NCI-H2196 treated with DMSO at 0.1 percent for 48 hours (cell line): ENCODE data around the gene MAP7D3.
"Not testable (repeated sequence)": the region's sequence is repeated elsewhere in the genome, so short reads cannot be mapped to it uniquely, and the experiment has no call there.

ENCODE experiments used
- DNase-seq: peaks from one replicate; lab custom pipeline; 2025; ENCODE audit not compliant: unreplicated experiment; lab: John Stamatoyannopoulos, UW

Gene MAP7D3

DNA sequence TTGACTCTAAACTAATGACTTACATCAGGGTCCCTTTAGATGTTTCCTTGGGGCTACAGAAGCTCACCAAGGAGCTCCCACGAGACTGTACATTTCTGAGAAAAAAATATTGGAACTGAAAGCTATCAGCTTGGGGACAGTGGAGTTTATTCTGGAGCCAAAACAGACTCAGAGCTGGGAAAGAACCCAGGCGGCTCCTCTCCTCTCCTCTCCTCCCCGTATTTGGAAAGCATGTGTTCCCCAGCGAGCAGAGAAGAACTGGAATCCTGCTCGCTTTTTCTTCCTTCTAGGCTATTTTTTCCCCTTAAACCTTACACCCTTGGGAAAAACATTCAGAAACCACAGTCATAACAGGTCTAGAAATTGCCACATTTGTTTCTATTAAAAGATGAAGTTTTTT, 4.3 kb upstream of the MAP7D3 start:
- no peak for DNase-seq

GRCh38 chrX:136250191-136251040, 784 bp downstream of the MAP7D3 start:
- DNase-seq: no peak

- DNase-seq: no peak
These were observed 5.0 kb downstream of the MAP7D3 start for GRCh38 chrX:136246201-136246600.

DNA sequence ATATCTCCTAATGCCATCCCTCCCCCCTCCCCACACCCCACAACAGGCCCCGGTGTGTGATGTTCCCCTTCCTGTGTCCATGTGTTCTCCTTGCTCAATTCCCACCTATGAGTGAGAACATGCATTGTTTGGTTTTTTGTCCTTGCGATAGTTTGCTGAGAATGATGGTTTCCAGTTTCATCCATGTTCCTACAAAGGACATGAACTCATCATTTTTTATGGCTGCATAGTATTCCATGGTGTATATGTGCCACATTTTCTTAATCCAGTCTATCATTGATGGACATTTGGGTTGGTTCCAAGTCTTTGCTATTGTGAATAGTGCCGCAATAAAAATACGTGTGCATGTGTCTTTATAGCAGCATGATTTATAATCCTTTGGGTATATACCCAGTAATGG, 13.4 kb downstream of the MAP7D3 start:
- DNase-seq: not testable (repeated sequence)

GRCh38 chrX:136237074-136237473, 14.1 kb downstream of the MAP7D3 start:
- DNase-seq: no peak

DNA sequence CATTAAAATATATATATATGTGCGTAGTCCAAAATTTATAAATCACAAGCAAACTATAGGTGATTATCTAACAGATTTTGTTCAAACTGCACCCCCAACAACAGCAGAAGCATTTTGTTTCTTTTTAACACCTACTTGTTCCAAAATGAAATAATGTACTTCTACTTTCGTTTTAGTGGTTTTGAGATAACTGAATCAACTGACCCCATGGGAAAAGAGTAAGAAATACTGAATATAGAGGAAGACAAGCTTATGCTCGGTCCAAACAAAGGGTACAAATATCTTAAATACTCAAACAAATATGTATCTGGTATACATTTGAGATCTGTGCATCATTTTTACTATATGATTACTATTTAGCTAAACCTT, 22.4 kb downstream of the MAP7D3 start:
- no peak for DNase-seq

- DNase-seq: no peak
These were observed 23.0 kb downstream of the MAP7D3 start for GRCh38 chrX:136227948-136228838.

DNA sequence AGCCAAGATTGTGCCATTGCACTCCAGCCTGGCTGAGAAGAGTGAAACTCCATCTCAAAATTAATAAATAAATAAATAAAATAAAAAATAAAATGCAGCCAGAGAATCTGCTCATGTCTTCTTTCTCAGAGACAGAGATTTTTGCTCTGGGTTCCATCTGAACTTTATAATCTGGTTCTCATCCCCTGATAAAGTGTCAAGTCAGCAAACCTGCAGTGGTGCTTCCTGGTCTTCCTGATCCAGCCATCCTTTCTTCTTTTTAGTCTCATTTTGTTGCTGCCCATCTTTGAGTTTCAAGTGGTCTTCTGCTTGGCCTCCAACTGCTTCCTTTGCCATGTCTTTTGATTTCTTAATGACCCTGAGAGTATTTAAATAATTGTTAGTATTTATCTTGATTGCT, 24.1 kb downstream of the MAP7D3 start:
- no peak for DNase-seq

- DNase-seq: no peak
These were observed 29.2 kb downstream of the MAP7D3 start for GRCh38 chrX:136221851-136222513.

DNA sequence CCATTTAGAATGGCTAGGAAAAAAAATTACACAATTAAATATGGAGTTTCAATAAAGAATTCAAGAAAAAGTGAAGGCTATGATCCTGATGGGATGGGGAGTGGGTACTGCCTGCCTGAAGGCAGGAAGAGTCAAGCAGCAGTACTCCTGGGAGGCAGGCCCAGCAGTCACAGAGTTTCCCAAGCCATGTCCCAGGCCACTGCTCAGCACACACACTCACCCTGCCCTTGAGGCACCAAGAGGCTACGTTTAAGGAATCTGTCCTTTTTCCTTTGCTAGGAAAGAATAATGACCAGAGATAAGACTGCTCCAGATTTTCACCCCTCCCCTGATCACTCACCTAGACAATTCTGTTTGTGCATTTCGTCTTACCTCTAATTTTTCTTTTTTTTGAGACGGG, 30.2 kb downstream of the MAP7D3 start:
- no peak for DNase-seq

DNA sequence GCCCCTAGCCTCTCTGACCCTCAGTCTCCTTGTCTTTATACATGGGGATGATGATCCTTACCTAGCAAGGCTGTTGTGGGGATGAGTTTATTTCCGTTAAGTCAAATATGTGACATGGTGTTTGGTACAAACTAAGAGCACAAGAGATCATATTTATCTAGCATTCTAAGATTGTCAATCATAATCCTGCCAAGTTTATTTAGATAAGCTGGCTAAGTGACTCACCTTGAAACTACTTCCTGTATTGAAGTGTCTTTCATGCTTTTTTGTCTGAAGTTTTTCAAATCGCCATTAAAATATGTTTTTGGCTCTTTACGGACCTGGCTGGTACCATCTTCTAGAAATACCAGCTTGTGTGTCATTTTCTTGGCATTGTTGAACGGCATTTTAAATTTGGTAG, 30.7 kb downstream of the MAP7D3 start:
- no peak for DNase-seq

- no peak for DNase-seq
These were observed 31.3 kb downstream of the MAP7D3 start for GRCh38 chrX:136219893-136220292.

DNA sequence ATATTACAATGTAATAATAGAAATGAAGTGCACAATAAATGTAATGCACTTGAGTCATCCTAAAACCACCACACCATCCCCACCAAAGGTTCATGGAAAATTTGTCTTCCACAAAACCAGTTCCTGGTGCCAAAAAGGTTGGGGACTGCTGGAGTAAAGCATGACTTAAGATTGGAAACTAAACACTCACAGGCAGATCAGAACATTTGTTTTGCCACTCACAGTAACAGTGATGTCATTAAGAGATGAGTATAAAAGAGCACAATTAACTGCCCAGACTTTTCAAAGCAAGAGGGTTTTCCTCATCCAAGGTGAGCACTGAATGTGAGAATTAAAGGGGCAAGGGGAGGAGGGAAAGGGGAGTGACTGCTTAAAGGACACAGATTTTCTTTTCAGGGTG, 35.6 kb downstream of the MAP7D3 start:
- no peak for DNase-seq

DNA sequence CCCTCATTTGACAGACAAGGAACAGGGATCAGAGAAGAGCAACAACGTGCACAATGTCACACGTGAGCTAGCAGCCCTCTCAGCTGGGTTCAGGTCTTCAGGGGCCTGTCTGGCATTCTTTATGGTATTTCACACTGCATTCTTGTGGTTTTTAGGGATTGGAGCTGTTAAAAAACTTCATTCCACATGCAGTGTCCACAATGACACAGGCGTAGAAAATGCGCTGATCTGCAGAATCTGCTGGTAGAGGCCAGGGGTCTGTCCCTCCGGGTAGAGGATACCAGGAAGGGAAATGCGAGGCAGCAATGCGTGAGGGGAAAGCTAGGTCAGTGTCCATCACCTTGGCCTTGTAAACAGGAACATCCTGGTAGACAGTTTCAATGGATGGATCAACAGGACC, 36.6 kb downstream of the MAP7D3 start:
- no peak for DNase-seq

GRCh38 chrX:136212557-136213111, 38.6 kb downstream of the MAP7D3 start:
- no peak for DNase-seq

DNA sequence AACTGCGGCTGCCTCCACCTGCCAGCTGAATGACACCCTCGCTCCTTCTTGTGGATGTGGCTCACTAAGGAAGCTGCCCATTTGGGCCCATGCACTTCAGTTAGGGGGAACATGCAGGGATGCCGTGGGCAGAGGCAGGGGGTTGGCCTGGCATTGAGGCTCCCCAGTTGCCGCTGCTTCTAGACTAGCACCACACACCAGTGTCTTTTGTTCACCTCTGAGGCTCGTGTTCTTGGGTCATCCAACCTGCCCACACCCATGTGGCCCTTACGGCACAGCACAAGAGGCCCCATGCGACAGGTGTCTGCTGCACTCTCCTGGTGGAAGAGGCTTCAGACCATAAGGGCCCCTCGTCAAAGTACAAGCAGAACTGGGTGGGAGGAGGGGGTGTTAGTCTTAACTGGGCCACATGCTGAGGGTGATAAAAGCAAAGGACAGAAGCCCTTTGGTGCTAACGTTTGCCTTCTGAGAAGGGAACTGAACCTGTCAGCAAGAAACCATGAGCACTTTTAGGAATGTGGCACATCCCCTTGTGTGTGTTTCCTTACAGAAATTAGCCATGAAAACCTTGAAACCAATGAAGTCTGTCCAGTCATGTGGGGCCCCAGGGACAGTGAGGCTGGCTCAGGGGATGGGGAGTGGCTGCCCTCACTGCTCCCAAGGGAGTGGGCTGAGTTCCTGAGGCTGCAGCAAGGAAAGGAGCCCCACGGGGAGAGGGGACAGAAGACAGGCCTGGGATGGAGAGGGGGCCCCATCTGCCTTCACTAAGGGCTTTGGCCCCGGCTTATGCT, 39.2 kb downstream of the MAP7D3 start:
- no peak for DNase-seq

DNA sequence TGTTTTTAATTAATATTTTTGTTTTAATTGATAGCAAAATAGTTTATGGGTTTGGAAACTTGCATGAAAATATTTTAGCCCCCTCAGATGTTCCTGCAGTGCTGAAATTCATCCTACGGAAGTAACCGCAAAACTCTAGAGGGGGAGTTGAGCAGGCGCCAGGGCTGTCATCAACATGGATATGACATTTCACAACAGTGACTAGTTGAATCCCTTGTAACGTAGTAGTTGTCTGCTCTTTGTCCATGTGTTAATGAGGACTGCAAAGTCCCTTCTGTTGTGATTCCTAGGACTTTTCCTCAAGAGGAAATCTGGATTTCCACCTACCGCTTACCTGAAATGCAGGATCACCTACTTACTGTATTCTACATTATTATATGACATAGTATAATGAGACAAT, 40.4 kb downstream of the MAP7D3 start:
- DNase-seq: no peak

- no peak for DNase-seq
These were observed 41.0 kb downstream of the MAP7D3 start for GRCh38 chrX:136210243-136210642.

DNA sequence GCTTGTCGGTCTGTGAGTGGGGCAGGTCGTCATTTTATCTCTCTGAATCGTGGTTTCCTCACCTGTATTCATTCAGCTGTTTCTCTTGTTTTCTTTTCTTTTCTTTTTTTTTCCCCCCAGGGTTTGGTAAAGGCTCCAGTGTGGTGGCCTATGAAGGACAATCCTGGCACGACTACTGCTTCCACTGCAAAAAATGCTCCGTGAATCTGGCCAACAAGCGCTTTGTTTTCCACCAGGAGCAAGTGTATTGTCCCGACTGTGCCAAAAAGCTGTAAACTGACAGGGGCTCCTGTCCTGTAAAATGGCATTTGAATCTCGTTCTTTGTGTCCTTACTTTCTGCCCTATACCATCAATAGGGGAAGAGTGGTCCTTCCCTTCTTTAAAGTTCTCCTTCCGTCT, 41.4 kb downstream of the MAP7D3 start:
- DNase-seq: no peak

DNA sequence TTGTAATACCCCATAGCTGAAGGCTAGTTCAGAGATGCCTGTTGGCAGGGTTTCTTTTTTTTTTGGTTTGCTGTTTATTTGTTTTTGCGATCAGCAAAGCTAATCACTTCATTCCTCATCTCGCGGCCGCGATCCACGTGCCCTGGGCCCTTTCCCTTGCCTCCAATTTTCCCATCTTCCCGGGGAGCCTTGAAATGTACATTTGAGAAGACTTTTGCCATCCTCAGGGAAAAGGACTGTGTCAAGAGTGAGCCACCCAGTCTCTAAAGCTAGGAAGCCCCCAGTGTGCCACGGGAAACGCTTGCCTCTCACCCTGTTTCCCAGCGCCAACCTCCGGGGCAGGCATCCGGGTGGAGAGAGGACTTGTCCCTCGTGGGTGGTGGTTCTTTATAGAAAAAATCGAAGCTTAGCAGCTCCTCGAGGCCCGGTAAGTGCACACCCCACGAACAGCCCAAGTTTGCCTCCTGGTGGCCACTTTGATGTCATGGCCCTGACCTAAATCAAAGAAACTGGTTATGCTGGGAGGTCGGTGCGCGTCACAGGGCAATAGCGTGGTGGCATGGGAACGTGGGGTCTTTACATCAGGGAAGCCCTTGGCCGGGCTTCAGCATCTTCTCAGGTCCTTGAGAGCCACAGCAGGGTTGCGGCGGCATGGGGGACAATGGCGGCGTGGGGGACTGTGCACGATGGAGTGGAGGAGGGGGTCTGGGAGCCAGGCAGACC, 42.0 kb downstream of the MAP7D3 start:
- DNase-seq: no peak
